ENCODE data around the gene ARHGAP21. TPM values are rescaled to one million over a fixed set of nuclear protein-coding genes. Genes with fewer than 3 reads are reported as not detected.
"Not testable (repeated sequence)": the region's sequence is repeated elsewhere in the genome, so short reads cannot be mapped to it uniquely, and the experiment has no call there.

The ARHGAP21 gene
- total and polyA plus RNA-seq, 12 donors, result 23.0 to 52.3 (median 39.9) TPM

DNA sequence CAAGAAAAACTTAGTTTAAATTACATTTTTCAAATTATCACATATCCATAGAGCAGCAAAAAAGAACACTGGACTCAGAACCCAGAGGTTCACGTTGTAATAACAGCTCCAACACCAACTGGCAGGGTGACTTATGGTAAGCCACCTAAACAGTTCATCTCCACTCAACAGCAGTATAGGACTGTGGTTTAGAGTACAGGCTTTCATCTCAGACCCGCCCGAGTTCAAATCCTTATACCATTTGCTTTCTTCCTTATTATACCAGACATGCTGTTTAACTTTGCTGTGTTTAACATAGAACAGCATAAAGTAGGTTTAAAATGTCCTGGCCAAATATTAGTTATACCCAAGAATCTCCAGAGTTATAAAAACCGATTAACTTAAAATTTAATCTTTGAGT is 97.9 kb downstream of the ARHGAP21 start:
- no peak overlapping the region for H3K4me3 ChIP-seq
- H3K4me1 ChIP-seq, result peaks cover 4 to 42% (median 26%) of the 10 kb centered on the region in 9 donors
- no peak overlapping the region for H3K27ac ChIP-seq
- H3K36me3 ChIP-seq, result peaks cover 0 to 30% (median 0%) of the 10 kb centered on the region in 9 donors
- 96% methylated on average over 4 of the region's 4 CpGs for WGBS, 2 donors
- ATAC-seq (no peak), DNase-seq (no peak)
- H3K27me3 ChIP-seq, result no peaks in the 10 kb centered on the region
- intact Hi-C loops (cut with DNase I), result no loop called here
- H3K9me3 ChIP-seq, result no peaks in the 10 kb centered on the region
- TF ChIP-seq, protein P1, sequence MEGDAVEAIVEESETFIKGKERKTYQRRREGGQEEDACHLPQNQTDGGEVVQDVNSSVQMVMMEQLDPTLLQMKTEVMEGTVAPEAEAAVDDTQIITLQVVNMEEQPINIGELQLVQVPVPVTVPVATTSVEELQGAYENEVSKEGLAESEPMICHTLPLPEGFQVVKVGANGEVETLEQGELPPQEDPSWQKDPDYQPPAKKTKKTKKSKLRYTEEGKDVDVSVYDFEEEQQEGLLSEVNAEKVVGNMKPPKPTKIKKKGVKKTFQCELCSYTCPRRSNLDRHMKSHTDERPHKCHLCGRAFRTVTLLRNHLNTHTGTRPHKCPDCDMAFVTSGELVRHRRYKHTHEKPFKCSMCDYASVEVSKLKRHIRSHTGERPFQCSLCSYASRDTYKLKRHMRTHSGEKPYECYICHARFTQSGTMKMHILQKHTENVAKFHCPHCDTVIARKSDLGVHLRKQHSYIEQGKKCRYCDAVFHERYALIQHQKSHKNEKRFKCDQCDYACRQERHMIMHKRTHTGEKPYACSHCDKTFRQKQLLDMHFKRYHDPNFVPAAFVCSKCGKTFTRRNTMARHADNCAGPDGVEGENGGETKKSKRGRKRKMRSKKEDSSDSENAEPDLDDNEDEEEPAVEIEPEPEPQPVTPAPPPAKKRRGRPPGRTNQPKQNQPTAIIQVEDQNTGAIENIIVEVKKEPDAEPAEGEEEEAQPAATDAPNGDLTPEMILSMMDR (IDR thresholded peaks at IDR 0.05), result no peak

DNA sequence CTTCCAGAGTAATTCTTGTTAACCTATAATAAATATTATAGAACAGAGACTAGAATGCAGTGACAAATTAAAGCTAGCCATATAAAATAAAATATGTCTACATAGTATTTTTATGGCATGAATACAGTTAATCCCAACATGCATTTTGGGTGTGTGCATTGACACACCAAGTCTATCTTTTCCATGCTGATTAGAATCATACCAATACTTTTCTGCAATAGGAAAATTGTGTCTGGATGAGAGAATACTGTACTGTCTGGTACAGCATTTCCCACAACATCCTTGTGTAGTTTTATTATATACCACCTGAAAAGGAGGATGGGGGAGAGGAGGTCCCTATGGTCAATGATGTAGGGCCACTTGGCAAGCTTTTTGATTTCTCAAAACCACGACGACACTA is 100.3 kb downstream of the ARHGAP21 start:
- Histone ChIP-seq H3K27ac (peak overlapping the region in 2 of 10 donors; percentile 0 to 29), H3K9me3 (no peaks in the 10 kb centered on the region), H3K27me3 (no peaks in the 10 kb centered on the region), H3K4me1 (peaks cover 4 to 30% (median 23%) of the 10 kb centered on the region in 9 donors), H3K36me3 (peaks cover 0 to 41% (median 3%) of the 10 kb centered on the region in 9 donors), H3K4me3 (no peak overlapping the region)
- ATAC-seq (no peak), DNase-seq (no peak)
- 70 to 72% methylated on average over 2 of the region's 2 CpGs for WGBS, 2 donors
- intact Hi-C loops (cut with DNase I), result no loop called here
- TF ChIP-seq, protein P1 (IDR thresholded peaks at IDR 0.05), result no peak

DNA sequence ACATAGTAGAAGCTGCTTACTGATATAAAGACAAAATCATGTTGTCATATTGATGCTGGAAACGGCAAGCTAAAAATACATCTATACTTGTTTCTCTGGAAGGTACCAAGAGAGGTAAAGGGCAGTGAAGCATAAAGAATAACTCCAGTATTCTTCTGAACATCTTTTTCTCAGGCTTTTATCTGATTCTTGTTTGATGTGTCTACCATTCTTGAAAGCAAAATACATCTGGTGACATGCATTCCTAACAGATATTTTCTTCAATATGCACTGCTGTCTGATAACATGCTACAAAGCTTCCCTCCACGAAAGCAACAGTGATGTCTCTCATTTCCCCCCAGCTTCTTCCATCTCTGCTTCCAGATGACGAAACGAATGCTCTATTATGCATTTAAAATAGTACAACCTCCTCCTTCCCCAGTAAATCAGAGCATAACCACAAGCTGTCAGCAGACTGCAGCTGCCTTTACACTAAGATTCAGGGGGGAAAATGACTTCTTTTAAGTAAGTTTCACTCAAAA is 100.8 kb downstream of the ARHGAP21 start:
- H3K4me1 ChIP-seq, result peaks cover 4 to 28% (median 21%) of the 10 kb centered on the region in 9 donors
- TF ChIP-seq, protein P1 (IDR thresholded peaks at IDR 0.05), result no peak
- H3K4me3 ChIP-seq, result no peak overlapping the region
- peak in 1 of 8 donors; percentile 17 for ATAC-seq
- peaks cover 0 to 40% (median 4%) of the 10 kb centered on the region in 9 donors for H3K36me3 ChIP-seq
- intact Hi-C loops (cut with DNase I), result no loop called here
- H3K9me3 ChIP-seq, result no peaks in the 10 kb centered on the region
- WGBS, 2 donors, result 12 to 18% methylated on average over 4 of the region's 4 CpGs
- H3K27me3 ChIP-seq, result no peaks in the 10 kb centered on the region
- peak overlapping the region in 4 of 10 donors; percentile 0 to 29 (median 19) for H3K27ac ChIP-seq
- no peak for DNase-seq

DNA sequence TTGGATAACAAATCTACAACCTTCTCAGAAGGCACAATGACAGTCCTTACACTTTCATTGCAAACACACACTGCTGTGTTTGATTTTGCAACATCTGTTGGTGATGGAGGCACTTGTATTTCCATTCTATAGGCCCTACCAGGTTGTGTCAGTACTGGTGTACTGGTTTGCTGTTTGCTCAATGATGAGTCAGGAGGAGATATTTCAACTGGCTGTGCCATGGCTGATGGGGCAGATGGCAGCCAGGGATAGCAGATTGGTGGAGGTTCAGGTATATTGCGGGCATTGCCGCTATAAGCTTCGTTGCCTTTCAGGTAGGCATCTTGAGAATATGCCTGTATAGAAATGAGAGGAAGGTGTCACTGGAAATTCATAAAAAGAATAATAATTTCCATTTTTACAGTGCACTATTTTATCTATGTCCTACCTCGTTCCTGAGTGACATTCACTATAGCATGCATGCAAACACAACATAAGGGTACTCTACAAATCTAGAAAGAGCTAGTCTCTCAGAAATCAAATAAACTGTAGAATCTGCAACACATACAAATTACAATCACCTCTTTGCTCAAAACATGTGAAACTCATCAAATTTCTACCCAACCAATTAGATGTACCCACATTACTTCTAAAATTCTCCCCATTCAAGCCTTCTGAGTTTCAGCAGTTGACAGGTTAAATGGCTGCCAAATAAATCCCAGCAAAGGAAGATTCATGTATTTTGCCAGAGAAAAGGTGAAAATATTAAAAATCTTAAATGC is 102.5 kb downstream of the ARHGAP21 start:
- intact Hi-C loops (cut with DNase I), result not testable (repeated sequence)
- 93 to 98% methylated on average over 4 of the region's 4 CpGs for WGBS, 2 donors

DNA sequence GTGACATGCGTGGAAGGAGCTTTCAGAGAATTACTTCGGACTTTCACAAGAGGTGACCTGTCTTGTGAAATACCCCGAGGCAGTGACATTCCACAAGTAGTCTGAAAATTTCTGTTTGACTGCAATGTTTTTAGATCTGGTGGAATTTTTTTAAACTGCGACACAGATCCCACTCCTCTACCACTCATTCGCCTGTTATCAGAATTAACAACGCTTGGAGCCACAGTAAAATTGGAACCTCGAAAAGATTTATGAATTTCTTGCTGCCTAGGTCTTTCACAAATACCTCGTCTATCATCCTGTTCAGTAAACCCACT is 103.7 kb downstream of the ARHGAP21 start:
- DNase-seq, H3K27ac ChIP-seq, ATAC-seq, H3K27me3 ChIP-seq, H3K4me3 ChIP-seq, H3K9me3 ChIP-seq: not testable (repeated sequence)
- intact Hi-C loops (cut with DNase I), result loop anchor here in 4 of 10 donors (5.0 to 10.0 kb wide), 4 partner anchors 455 to 605 kb away; no protein-coding TSS in a partner anchor
- H3K4me1 ChIP-seq, result peaks cover 4 to 29% (median 21%) of the 10 kb centered on the region in 9 donors
- 92 to 94% methylated on average over 8 of the region's 8 CpGs for WGBS, 2 donors
- peaks cover 0 to 49% (median 4%) of the 10 kb centered on the region in 9 donors for H3K36me3 ChIP-seq

More for the DNA sequence above, 102.5 kb downstream of the ARHGAP21 start:
- H3K4me3 ChIP-seq, ATAC-seq, H3K27me3 ChIP-seq, H3K9me3 ChIP-seq, H3K27ac ChIP-seq, DNase-seq: not testable (repeated sequence)
- peaks cover 4 to 29% (median 21%) of the 10 kb centered on the region in 9 donors for H3K4me1 ChIP-seq
- peaks cover 0 to 46% (median 4%) of the 10 kb centered on the region in 9 donors for H3K36me3 ChIP-seq

DNA sequence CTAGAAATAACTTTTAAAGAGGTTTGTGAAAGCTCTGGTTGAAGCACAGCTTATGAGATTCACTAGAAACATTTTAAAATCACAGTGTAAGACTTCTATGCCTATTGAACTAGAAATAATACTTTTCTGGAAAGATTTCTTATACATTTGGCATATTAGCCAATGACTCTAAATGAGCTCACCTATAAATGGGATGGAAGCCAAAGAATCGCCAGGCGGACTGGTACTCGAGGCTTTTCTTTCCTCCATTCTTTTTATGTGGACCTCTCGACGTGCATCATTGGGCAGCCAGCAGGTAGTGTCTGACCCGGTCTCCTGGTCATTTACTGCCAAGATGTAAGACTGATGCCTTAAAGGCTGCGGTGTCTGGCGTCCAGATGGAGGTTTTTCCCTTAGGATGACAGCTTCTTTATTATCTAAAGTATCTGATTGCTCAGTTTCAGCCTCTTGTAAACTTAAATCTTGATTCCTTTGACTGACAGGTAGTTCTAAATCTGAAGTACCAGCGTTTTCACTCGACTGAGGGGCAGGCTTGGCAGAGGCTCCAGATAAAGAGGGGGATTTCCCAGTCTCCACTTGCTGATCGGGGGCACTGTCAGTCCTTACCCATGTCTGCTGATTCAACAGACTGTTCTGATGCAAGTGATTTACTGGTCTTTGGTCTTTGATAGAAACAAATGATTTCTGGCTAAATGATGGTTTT is 104.2 kb downstream of the ARHGAP21 start:
- intact Hi-C loops (cut with DNase I), result loop anchor here in 4 of 10 donors (5.0 to 10.0 kb wide), 4 partner anchors 455 to 605 kb away; no protein-coding TSS in a partner anchor
- Histone ChIP-seq H3K4me1 (peaks cover 4 to 26% (median 21%) of the 10 kb centered on the region in 9 donors), H3K36me3 (peaks cover 0 to 54% (median 4%) of the 10 kb centered on the region in 9 donors)
- H3K4me3 ChIP-seq, H3K27me3 ChIP-seq, H3K27ac ChIP-seq, DNase-seq, ATAC-seq, H3K9me3 ChIP-seq: not testable (repeated sequence)
- 69 to 76% methylated on average over 11 of the region's 11 CpGs for WGBS, 2 donors
